H1 (cell line): Measurements from ENCODE around the gene RGL3. TPM values are rescaled to one million over a fixed set of nuclear protein-coding genes. Genes with fewer than 3 reads are reported as not detected.

Experiments
- CTCF ChIA-PET: fragments of 300-600 bp; sonication (Branson Sonifier 250); formaldehyde crosslinking; loops from one replicate; lab custom pipeline; 2021; ENCODE audit not compliant: partially characterized antibody; lab: Charles Lee
- POLR2A ChIA-PET: fragments of 300-600 bp; sonication (Branson Sonifier 250); formaldehyde crosslinking; loops from one replicate; lab custom pipeline; 2021; ENCODE audit warnings: inconsistent platforms; ENCODE audit not compliant: partially characterized antibody; lab: Charles Lee
- DNase-seq, 2 experiments: peaks; one replicate each; pipeline versions ENCODE4 v3.0.0 to v3.0.0-alpha.2; 2010 to 2022; ENCODE audit warnings: low spot score in 2 of 2, low read depth in 1 of 2, mixed read lengths in 1 of 2
- FAIRE-seq: peaks from 2 replicates; lab custom pipeline; 2011; peaks lifted over from hg19 to GRCh38; lab: Jason Lieb, UNC
- H2AFZ ChIP-seq: 2 replicates; pipeline ENCODE4 v1.8.1; 2012; ENCODE audit warnings: low read length, inconsistent platforms
- H2AK5ac ChIP-seq: 2 replicates; pipeline ENCODE4 v1.6.1; 2013; ENCODE audit warnings: low read depth, low read length
- H2BK120ac ChIP-seq: replicated peaks from 2 replicates; pipeline ENCODE3; 2013; ENCODE audit warnings: low read depth, low read length, inconsistent platforms
- H2BK12ac ChIP-seq: 2 replicates; pipeline ENCODE4 v1.6.1; 2013; ENCODE audit warnings: low read depth, low read length
- H2BK15ac ChIP-seq: 2 replicates; pipeline ENCODE4 v1.6.1; 2013; ENCODE audit warnings: low read length
- H2BK20ac ChIP-seq: 2 replicates; pipeline ENCODE4 v1.6.1; 2013; ENCODE audit warnings: low read length
- H2BK5ac ChIP-seq: 2 replicates; pipeline ENCODE4 v1.6.1; 2013; ENCODE audit warnings: low read depth, low read length
- H3K14ac ChIP-seq: 2 replicates; pipeline ENCODE4 v1.6.1; 2013; ENCODE audit warnings: inconsistent platforms; ENCODE audit not compliant: insufficient read length
- H3K18ac ChIP-seq: 2 replicates; pipeline ENCODE4 v1.6.1; 2013; ENCODE audit warnings: low read length; ENCODE audit errors: extremely low read depth
- H3K23ac ChIP-seq: 2 replicates; pipeline ENCODE4 v1.6.1; 2013; ENCODE audit warnings: inconsistent platforms; ENCODE audit not compliant: insufficient read length
- H3K23me2 ChIP-seq: 2 replicates; pipeline ENCODE4 v1.6.1; 2013; ENCODE audit warnings: low read depth, low read length
- H3K27ac ChIP-seq: 2 replicates; pipeline ENCODE4 v1.6.1; 2011; ENCODE audit warnings: low read depth, low read length, inconsistent platforms
- H3K27me3 ChIP-seq, 4 experiments: replicated peaks in 1 of 4; 1 replicate in 1 of 4; 2 replicates in 3 of 4; pipeline versions ENCODE4 v1.6.1 to v1.8.1; 2011 to 2013; ENCODE audit warnings: low read length in 3 of 4, mild to moderate bottlenecking in 3 of 4, inconsistent platforms in 2 of 4, mixed read lengths in 2 of 4, moderate library complexity in 1 of 4; ENCODE audit not compliant: control insufficient read depth in 3 of 4, insufficient read depth in 3 of 4; ENCODE audit errors: extremely low read depth in 1 of 4
- H3K36me3 ChIP-seq, 4 experiments: 2 replicates each; pipeline versions ENCODE4 v1.6.1 to v1.8.1; 2011 to 2013; ENCODE audit warnings: mild to moderate bottlenecking in 4 of 4, low read length in 3 of 4, moderate library complexity in 2 of 4, control low read depth in 1 of 4, inconsistent platforms in 1 of 4; ENCODE audit not compliant: insufficient read depth in 4 of 4, control insufficient read depth in 2 of 4
- H3K4ac ChIP-seq: replicated peaks from 2 replicates; pipeline ENCODE3; 2013; ENCODE audit warnings: low read length, low read depth, mixed read lengths, inconsistent platforms; ENCODE audit not compliant: insufficient read length
- H3K4me1 ChIP-seq, 4 experiments: replicated peaks in 1 of 4; 1 replicate in 1 of 4; 2 replicates in 3 of 4; pipeline versions ENCODE4 v1.6.1 to v1.8.1; 2011 to 2013; ENCODE audit warnings: low read length in 3 of 4, inconsistent platforms in 2 of 4, mixed read lengths in 1 of 4; ENCODE audit not compliant: insufficient read depth in 4 of 4, control insufficient read depth in 3 of 4
- H3K4me2 ChIP-seq, 2 experiments: 2 replicates each; pipeline versions ENCODE4 v1.6.1 to v1.8.1; 2011 to 2013; ENCODE audit warnings: low read depth in 2 of 2, low read length in 2 of 2, control low read depth in 1 of 2, inconsistent platforms in 1 of 2, mild to moderate bottlenecking in 1 of 2; ENCODE audit not compliant: insufficient read depth in 1 of 2
- H3K4me3 ChIP-seq, 4 experiments: fragments of 200-600, 300-600 bp in 1 of 4; sonication (generic), shearing (Covaris generic), sonication (Bioruptor Twin) in 1 of 4; 2 replicates each; pipeline versions ENCODE4 v1.5.1 to v1.8.1; 2011 to 2016; ENCODE audit warnings: low read length in 4 of 4, low read depth in 3 of 4, control low read depth in 2 of 4, inconsistent platforms in 2 of 4, mild to moderate bottlenecking in 2 of 4, mixed read lengths in 1 of 4, moderate library complexity in 1 of 4; ENCODE audit not compliant: insufficient read depth in 2 of 4; ENCODE audit errors: extremely low read depth in 1 of 4
- H3K56ac ChIP-seq: replicated peaks from 2 replicates; pipeline ENCODE3; 2013; ENCODE audit warnings: low read depth, mild to moderate bottlenecking, mixed read lengths, low read length, inconsistent platforms; ENCODE audit not compliant: insufficient read length
- H3K79me1 ChIP-seq: 2 replicates; pipeline ENCODE4 v1.6.1; 2013; ENCODE audit warnings: low read depth, low read length, control low read depth
- H3K79me2 ChIP-seq, 2 experiments: 2 replicates each; pipeline versions ENCODE4 v1.6.1 to v1.8.1; 2012 to 2013; ENCODE audit warnings: low read length in 2 of 2, mild to moderate bottlenecking in 2 of 2, inconsistent platforms in 1 of 2; ENCODE audit not compliant: insufficient read depth in 2 of 2, control insufficient read depth in 1 of 2
- H3K9ac ChIP-seq, 4 experiments: replicated peaks in 1 of 4; 1 replicate in 1 of 4; 2 replicates in 3 of 4; pipeline versions ENCODE4 v1.6.1 to v1.8.1; 2011 to 2013; ENCODE audit warnings: low read depth in 3 of 4, low read length in 3 of 4, control low read depth in 2 of 4, mild to moderate bottlenecking in 2 of 4, moderate library complexity in 2 of 4, inconsistent platforms in 1 of 4; ENCODE audit errors: extremely low read depth in 1 of 4
- H3K9me3 ChIP-seq, 2 experiments: 2 replicates each; pipeline versions ENCODE4 v1.6.1 to v1.8.1; 2012 to 2013; ENCODE audit warnings: mild to moderate bottlenecking in 2 of 2, moderate library complexity in 2 of 2, control low read depth in 1 of 2, inconsistent platforms in 1 of 2, low read depth in 1 of 2, low read length in 1 of 2, mixed read lengths in 1 of 2; ENCODE audit not compliant: insufficient read depth in 2 of 2
- H4K20me1 ChIP-seq, 2 experiments: replicated peaks in 1 of 2; 2 replicates each; pipeline versions ENCODE3 to v1.8.1; 2011 to 2013; ENCODE audit warnings: inconsistent platforms in 2 of 2, low read length in 2 of 2, mild to moderate bottlenecking in 1 of 2; ENCODE audit not compliant: insufficient read depth in 2 of 2, control insufficient read depth in 1 of 2
- H4K5ac ChIP-seq: 2 replicates; pipeline ENCODE4 v1.6.1; 2013; ENCODE audit warnings: low read length, low read depth, mixed read lengths, inconsistent platforms; ENCODE audit not compliant: insufficient read length
- H4K8ac ChIP-seq: 2 replicates; pipeline ENCODE4 v1.8.0; 2013; ENCODE audit warnings: mild to moderate bottlenecking, moderate library complexity, low read length, inconsistent platforms; ENCODE audit not compliant: insufficient read depth; ENCODE audit errors: extremely low read depth
- H4K91ac ChIP-seq: replicated peaks from 2 replicates; pipeline ENCODE3; 2013; ENCODE audit warnings: low read length, mixed read lengths, inconsistent platforms; ENCODE audit not compliant: insufficient read length
- CBX8 ChIP-seq: fragments of 300-800, 300-1000 bp; sonication (generic); IDR thresholded peaks from 2 replicates; pipeline ENCODE4 v1.7.1; 2016; ENCODE audit warnings: low read depth, low read length, borderline replicate concordance
- POLR2AphosphoS5 ChIP-seq: IDR thresholded peaks from 2 replicates; pipeline ENCODE4 v1.6.1; 2011; ENCODE audit warnings: low read depth, low read length
- WGBS, 2 experiments: shearing (Covaris generic) in 1 of 2; methylation state at CpG; one replicate each; pipeline versions ENCODE4 v1.1.6 to v1.1.7; 2013 to 2015; ENCODE audit warnings: low lambda C conversion rate in 2 of 2, mixed read lengths in 2 of 2, inconsistent platforms in 1 of 2, low coverage in 1 of 2, missing lambda C conversion rate in 1 of 2; ENCODE audit not compliant: insufficient replicate concordance in 2 of 2, insufficient coverage in 1 of 2, insufficient read length in 1 of 2; ENCODE audit errors: extremely low coverage in 1 of 2, missing lambda C conversion rate in 1 of 2; 5-methylcytosine and 5-hydroxymethylcytosine counted together
- polyA plus RNA-seq, 7 experiments: library from polyadenylated mRNA; depleted of rRNA in 3 of 7; stranded (reverse) in 5 of 7; unstranded in 2 of 7; fragments of >200 nt in 5 of 7; fragments of 200-250 nt in 2 of 7; gene quantifications; 1 replicate in 5 of 7; 2 replicates in 1 of 7; 4 replicates in 1 of 7; pipeline versions ENCODE4 v1.2.1 to v1.2.3, GENCODE V29; 2011 to 2013; ENCODE audit warnings: missing spikeins in 2 of 7, mixed read lengths in 2 of 7
- total RNA-seq: library from RNA; stranded (reverse); fragmentation: NEBNext Ultra II Directional; extraction: Animal tissue kit (Norgen Biotek cat#: 25700); gene quantifications from 2 replicates; pipeline ENCODE4 v1.2.1, GENCODE V29; 2021

Gene RGL3
- total and polyA plus RNA-seq, 2 of the 8 experiments (the other 6 are each of a cell fraction or from before 2014, with no cell fraction given), result 36.9 to 40.9 TPM

DNA sequence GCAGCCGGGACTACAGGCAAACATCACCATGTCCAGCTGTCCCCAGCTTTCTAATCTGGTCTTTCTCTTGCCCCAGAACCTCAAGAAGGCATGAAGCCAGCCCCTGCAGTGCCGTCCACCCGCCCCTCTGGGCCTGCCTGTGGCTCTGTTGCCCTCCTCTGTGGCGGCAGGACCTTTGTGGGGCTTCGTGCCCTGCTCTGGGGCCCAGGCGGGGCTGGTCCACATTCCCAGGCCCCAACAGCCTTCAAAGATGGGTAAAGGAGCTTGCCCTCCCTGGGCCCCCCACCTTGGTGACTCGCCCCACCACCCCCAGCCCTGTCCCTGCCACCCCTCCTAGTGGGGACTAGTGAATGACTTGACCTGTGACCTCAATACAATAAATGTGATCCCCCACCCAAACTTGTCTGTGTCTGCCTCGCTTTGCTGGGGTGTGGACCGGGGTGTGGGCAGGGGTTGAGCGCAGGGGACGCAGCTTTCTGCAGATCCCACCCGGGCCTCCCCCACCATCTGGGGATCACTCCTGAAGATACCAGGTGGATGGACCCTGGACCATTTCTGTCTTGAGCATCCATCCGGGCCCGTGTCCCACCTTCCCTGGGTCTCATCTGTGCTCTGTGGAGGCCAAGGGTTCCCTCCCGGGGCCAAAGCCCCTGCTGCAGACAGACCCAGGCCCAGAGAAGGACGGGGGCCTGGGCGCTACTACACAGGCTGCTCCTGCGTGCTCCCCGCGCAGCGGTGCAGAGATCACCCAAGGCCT is 31.6 kb upstream of the RGL3 start:
- Histone ChIP-seq H3K23me2 (no peaks in the 10 kb centered on the region), H3K79me1 (no peaks in the 10 kb centered on the region), H2AFZ (no peak overlapping the region), H3K4me3 (no peak overlapping the region), H4K5ac (no peak overlapping the region), H2BK5ac (no peak overlapping the region), H3K36me3 (peaks cover 6 to 33% (median 24%) of the 10 kb centered on the region in 4 experiments; a peak in 5 of 8 replicates), H3K23ac (no peak overlapping the region), H3K14ac (no peak overlapping the region), H3K56ac (no peak overlapping the region), H2BK120ac (no peak overlapping the region), H4K20me1 (peaks cover 3 to 12% of the 10 kb centered on the region in 2 experiments), H3K79me2 (no peaks in the 10 kb centered on the region), H3K27me3 (no peaks in the 10 kb centered on the region), H3K9ac (no peak overlapping the region), H2BK15ac (no peak overlapping the region), H3K18ac (no peak overlapping the region), H4K91ac (no peak overlapping the region), H2AK5ac (no peak overlapping the region), H2BK20ac (no peak overlapping the region), H3K4me1 (peaks cover 2 to 13% (median 7%) of the 10 kb centered on the region in 4 experiments; a peak in 6 of 7 replicates), H3K4me2 (no peak overlapping the region; a peak in 1 of 4 replicates), H3K27ac (no peak overlapping the region), H4K8ac (peak overlapping the region; percentile 62), H3K4ac (no peak overlapping the region), H3K9me3 (no peaks in the 10 kb centered on the region), H2BK12ac (no peak overlapping the region)
- WGBS, 2 experiments, result 86% methylated on average over 17 of the region's 21 CpGs; no CpG with 5 or more reads in 1 of the 2 experiments
- ChIA-PET CTCF (no interaction called here), POLR2A (interaction anchor here (1.9 to 3.3 kb wide), 4 partner anchors 10 to 33 kb away, joined by 6 to 14 read pairs (median 8); partner anchors contain the start of gene RGL3)
- FAIRE-seq (no peak), DNase-seq (no peak)
- TF ChIP-seq POLR2AphosphoS5 (0 out of 2 replicates have a peak, but pooled peaks have one; percentile 12), CBX8 (no peak)
